Inflammatory macrophage treated with lipopolysaccharide for 4 hours (primary cell): ENCODE measurements around the gene OR2T29.
"Not testable (repeated sequence)": the region's sequence is repeated elsewhere in the genome, so short reads cannot be mapped to it uniquely, and the experiment has no call there.

Source experiments
- DNase-seq: peaks from one replicate; pipeline ENCODE4 v3.0.0-alpha.2; 2020

Gene OR2T29

GRCh38 chr1:248562672-248563071 is at the start of gene OR2T29:
Gene OR2T29, minus strand, starts transcription at chr1:248562772. Its CDS starts 3,281 bp downstream, at chr1:248559491.
- DNase-seq = not testable (repeated sequence)

DNA sequence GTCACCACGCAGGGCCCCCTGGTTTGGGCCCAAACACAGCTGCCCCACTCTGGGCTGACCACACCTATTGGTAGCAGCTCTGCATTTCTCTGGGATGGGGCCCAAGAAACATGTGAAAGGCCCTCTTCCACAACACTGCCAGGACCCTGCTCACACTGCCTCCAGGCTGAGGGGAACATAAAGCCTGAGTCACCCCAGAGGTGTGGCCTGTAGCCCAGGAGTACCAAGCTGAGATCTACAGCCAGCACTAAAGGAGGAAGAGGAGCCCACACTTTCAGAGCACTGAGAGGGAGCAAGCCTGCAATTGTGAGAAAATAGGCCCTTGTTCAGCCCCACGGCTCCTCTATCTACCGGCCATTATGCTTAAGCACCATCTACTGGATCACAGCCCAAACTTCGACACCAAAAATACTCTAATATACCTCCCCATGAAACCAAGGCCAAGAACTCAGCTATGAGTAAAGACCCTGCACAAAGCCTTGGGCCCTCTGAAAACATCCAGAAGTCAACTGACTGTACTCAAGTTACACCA is 49.4 kb upstream of the OR2T29 start:
- DNase-seq = peak; percentile 12

DNA sequence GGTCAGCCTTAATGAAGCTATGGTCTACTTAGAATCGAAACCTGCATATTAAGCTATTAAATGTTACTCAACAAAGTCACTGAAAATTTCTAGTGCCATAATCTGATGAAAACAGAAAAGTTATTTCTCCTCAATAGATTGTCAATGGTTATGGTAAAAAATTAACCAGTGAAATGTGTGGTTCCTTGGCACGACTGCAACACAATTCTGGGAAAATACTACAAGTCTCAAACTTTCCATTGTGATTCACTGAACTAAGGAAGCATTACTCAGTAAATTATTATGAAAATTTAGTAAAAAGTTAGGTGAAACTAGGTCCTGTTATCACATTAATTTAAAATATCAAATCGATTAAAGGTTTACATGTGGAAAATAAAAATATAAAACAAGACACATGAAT is 47.7 kb upstream of the OR2T29 start:
- DNase-seq = no peak

DNA sequence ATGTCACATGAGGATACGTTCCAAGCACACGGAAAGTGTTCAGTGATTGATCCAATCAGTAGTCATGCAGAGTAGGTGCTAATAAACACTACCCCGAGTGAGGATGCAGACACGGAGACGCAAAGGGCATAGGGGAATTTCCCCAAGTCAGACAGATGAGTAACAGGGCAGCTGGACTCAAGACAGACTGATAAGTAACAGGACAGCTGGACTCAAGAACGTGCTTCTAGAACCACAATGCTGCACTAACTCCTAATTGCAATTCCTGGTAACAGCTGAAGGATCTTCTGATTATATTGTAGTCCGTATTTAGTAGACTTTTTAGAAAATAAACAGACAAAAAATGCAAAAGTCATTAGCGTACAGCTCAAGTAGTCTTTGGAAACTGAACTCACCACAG is 36.8 kb upstream of the OR2T29 start:
- DNase-seq = no peak

- DNase-seq = no peak
These were observed 35.0 kb upstream of the OR2T29 start, which contains the start of gene OR2T10 for GRCh38 chr1:248597589-248597988. Gene OR2T10, minus strand, starts transcription at chr1:248597700. Its CDS starts 3,932 bp downstream, at chr1:248593768.

GRCh38 chr1:248596615-248597014 is 34.0 kb upstream of the OR2T29 start:
- peak; percentile 75 for DNase-seq

DNA sequence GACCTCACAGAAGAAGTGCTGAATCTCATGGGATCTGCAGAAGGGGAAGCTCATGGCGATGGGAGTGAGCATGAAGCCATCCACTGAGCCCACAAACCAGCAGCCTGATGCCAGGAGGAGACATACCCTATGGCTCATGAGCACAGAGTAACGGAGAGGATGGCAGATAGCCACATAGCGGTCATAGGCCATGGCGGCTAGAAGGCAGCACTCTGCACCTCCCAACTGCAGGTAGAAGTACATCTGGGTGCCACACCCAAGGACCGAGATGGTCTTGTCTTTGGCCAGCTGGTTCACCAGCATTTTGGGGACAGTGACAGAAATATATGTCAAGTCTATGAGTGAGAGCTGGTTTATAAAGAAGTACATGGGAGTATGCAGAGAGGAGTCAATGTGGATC is 30.7 kb upstream of the OR2T29 start:
- DNase-seq = no peak

DNA sequence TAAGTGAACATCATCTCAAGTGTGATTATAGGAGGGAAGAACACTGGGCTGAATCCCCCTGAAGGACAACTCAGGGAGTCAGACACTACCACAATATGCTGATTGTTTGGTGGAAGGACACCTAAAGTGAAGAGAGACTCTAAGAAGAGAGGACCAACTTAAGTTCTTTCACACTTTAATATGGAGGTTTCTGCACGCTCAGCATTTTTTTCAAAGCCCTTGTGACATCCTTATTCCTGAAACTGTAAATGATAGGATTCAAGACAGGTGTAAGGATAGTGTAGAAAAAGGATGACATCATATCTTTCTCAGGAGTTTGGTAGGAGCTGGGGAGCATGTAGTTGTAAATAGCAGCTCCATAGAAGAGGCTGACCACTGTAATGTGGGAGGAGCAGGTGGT is 30.1 kb upstream of the OR2T29 start:
- DNase-seq = no peak

GRCh38 chr1:248590055-248590454 is 27.5 kb upstream of the OR2T29 start:
- DNase-seq = no peak

- no peak for DNase-seq
These were observed 26.8 kb upstream of the OR2T29 start for GRCh38 chr1:248589334-248589733.

GRCh38 chr1:248585266-248585665 is 22.7 kb upstream of the OR2T29 start:
- DNase-seq = no peak

DNA sequence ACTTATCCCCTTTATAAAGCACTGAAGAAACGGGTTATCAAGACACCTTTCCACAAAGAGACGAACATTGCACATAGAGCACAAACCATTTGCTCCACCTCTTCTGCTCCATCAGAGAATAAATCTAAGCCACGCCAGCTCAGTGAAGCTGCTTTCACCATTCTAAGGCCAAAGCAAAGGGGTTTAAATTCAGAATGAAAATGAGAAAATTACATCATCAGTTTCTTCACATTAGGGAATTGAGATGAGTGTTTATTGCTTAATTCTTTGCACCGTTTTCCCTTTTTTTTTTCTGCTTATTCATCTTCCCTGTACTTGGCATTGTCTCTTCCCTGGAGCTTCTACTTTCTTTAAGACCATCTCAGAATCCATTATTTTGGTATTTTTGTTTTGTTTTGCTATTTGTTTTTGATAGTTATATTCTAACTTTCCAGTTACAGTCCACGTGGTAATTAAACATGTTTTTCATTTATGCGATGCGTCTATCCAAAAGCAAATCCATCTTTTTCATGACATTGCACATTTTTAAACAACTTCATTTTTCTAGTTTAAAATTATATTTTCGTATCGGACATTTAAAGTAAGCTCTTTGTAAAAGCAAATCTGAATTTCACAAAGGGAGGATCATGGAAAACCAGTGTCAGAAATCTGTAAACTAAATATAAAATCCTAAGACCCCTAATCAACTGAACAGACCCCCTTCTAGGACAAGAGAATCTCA is 13.8 kb upstream of the OR2T29 start:
- peak; percentile 84 for DNase-seq

- not testable (repeated sequence) for DNase-seq
These were observed 12.1 kb upstream of the OR2T29 start, which contains the start of gene OR2T34 for GRCh38 chr1:248574657-248575056. Gene OR2T34, minus strand, starts transcription at chr1:248574757. Its CDS starts 0 bp downstream, at chr1:248574757.

GRCh38 chr1:248573856-248574255 is 11.3 kb upstream of the OR2T29 start:
- not testable (repeated sequence) for DNase-seq

DNA sequence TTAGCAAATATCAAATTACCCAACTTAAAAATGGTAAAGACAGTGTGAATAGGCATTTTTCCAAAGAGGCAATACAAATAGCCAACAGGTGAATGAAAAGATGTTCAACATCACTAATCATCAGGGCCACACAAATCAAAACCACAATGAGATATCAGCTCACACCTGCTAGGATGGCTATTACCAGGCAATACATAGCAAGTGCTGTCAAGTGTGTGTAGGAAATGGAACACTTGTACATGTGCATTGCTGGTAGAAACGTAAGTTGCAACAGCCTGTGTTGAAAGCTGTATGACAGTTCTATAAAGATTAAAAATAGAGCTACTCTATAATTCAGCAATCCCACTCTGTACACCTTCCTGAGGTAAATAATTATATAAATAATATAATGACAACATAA is 9.5 kb upstream of the OR2T29 start:
- DNase-seq = not testable (repeated sequence)

DNA sequence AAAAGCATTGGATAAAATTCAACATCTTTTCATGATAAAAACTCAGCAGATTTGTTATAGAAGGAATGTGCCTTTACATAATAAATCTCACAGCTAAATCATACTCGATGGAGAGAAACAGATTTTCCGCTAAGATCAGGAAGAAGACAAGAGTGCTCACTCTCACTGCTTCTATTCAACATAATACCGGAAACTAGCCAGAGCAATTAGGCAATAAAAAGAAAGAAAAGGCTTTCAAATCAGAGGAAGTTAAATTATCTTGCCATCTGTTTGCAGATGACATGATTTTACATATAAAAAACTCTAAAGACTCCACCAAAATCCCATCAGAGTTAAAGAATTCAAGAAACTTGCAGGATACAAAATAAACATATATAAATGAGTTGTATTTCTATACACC is 8.2 kb upstream of the OR2T29 start:
- DNase-seq = peak; percentile 51

DNA sequence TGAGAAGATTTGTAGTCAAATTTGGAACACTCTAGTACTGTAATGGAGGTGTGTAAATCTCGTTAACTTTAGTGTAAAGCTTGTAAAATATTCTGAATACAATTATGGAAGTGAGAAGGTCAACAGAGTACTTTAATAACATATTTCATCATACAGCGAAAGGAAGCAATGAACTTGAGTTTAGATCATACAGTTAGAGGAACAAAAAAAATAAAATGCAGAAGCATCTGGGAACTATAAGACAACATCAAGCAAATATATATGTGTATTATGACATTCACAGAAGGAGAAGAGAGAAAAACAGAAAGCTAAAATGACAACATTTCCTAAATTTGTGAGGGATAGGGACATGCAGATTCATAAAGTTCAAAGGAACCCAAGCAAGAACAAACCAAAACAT is 6.5 kb upstream of the OR2T29 start:
- peak; percentile 88 for DNase-seq

- DNase-seq = peak; percentile 17
These were observed 3.2 kb upstream of the OR2T29 start for GRCh38 chr1:248565530-248566373.

DNA sequence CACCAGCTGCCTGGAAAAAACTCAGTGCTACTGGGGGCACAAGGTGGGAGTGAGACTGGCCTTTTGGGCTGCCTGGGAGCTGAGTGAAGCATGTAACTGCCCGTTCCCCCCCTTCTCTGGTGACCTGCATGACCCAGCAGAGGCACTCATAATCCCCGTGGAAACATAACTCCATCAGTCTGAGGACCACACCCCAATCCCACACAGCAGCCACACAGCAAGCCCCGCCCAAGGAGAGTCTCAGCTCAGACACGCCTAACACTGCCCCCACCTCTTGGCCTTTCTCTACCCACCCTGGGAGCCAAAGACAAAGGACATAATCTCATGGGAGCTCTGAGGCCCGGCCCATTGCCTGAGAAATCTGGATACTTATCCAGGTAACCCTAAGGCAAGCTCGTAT is 11.5 kb downstream of the OR2T29 start:
- not testable (repeated sequence) for DNase-seq

DNA sequence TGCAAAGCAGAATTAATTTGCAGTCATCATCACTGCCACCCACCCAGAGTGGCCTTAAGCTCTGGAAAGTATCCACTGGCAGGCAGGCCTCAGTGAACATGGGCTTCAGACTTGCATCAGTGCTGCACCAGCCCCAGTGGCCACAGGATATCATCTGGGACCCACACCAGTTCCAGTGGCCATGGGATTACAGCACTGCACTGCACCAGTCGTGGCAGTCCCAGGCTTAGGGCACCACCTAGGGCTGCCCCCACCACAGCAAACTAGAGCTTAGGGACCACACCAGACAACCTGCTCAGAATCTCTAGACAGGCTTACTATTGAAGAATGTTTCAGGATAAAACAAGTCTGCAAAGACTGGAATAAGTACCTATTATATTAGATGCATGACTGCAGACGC is 15.2 kb downstream of the OR2T29 start:
- DNase-seq = not testable (repeated sequence)

DNA sequence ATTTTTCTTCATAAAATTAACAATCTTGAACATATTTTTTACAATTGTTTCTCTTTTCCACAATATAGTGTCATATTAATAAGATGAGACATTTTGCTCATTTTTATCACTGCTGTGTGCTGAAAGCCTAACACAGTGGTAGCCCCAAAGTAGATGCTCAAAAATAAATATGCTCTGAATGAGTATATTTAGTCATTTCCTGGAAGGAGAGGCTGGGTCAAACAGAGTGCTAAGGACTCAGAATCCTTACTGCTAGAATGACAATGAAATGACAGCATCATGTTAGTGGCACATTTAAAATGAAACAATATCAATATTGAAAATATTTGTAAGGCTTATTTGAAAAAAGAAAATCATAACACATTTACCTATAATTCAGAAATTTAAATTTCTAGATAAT is 25.1 kb downstream of the OR2T29 start:
- DNase-seq = not testable (repeated sequence)

DNA sequence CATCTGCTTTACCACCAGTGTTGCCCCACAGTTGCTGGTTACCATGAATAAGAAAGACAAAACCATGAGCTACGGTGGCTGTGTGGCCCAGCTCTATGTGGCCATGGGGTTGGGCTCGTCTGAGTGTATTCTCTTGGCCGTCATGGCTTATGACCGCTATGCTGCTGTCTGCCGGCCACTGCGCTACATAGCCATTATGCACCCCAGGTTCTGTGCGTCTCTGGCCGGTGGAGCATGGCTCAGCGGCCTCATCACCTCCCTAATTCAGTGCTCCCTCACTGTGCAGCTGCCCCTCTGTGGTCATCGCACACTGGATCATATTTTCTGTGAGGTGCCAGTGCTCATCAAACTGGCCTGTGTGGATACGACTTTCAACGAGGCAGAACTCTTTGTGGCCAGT is 40.7 kb downstream of the OR2T29 start:
- no peak for DNase-seq

DNA sequence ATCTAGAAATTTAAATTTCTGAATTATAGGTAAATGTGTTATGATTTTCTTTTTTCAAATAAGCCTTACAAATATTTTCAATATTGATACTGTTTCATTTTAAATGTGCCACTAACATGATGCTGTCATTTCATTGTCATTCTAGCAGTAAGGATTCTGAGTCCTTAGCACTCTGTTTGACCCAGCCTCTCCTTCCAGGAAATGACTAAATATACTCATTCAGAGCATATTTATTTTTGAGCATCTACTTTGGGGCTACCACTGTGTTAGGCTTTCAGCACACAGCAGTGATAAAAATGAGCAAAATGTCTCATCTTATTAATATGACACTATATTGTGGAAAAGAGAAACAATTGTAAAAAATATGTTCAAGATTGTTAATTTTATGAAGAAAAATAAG is 52.4 kb downstream of the OR2T29 start:
- DNase-seq = not testable (repeated sequence)

DNA sequence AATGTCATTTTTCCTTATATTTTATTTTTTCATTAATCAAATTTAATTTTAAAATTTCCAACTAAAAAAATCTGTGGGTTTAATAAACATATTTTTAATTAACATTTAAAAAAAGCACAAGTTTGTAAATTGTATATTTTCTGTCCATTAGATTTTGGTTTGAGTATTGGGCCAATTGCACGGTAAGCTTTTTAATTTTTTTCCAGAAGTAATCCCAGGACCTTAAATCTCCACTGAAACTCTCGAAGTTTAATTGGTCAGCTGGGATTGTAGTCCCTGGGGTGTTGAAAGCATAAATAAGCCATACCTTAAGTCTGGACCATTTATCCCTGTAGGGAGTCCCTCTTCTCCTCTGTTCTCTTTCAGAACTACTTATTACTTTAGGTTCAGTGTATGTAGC is 54.8 kb downstream of the OR2T29 start, which contains the start of gene OR2G6:
OR2G6 (plus strand) TSS at position 301 of the 400 bp plus-strand sequence. CDS start 13,574 bp downstream, outside the sequence.
- DNase-seq = not testable (repeated sequence)
